Endothelial cell of umbilical vein (primary cell): Measurements from ENCODE around the gene XRCC4.

Experiments
- MYC ChIP-seq: IDR thresholded peaks from one replicate; pipeline ENCODE4 v1.6.1; 2011; ENCODE audit warnings: mild to moderate bottlenecking, low read depth, low read length
- POLR2A ChIP-seq: IDR thresholded peaks from 2 replicates; pipeline ENCODE4 v1.6.1; 2012; ENCODE audit warnings: low read depth, mild to moderate bottlenecking, control low read depth, low read length
- POLR2AphosphoS5 ChIP-seq: IDR thresholded peaks from 2 replicates; pipeline ENCODE4 v1.6.1; 2012; ENCODE audit warnings: low read depth, mild to moderate bottlenecking, control low read depth, low read length, moderate library complexity; ENCODE audit not compliant: insufficient read depth
- TF ChIP-seq, protein P1 (sequence below), 2 donors: IDR thresholded peaks; 1 replicate in 1 of 2; 2 replicates in 1 of 2; pipeline ENCODE4 v1.5.1; 2011; ENCODE audit warnings: low read length in 2 of 2, mild to moderate bottlenecking in 2 of 2, moderate library complexity in 2 of 2, control low read depth in 1 of 2, inconsistent platforms in 1 of 2, low read depth in 1 of 2; ENCODE audit not compliant: insufficient read depth in 1 of 2; ENCODE audit errors: extremely low read depth in 1 of 2

GRCh38 chr5:83375049-83375745, 297.9 kb downstream of the XRCC4 start:
- TF ChIP-seq, protein P1, sequence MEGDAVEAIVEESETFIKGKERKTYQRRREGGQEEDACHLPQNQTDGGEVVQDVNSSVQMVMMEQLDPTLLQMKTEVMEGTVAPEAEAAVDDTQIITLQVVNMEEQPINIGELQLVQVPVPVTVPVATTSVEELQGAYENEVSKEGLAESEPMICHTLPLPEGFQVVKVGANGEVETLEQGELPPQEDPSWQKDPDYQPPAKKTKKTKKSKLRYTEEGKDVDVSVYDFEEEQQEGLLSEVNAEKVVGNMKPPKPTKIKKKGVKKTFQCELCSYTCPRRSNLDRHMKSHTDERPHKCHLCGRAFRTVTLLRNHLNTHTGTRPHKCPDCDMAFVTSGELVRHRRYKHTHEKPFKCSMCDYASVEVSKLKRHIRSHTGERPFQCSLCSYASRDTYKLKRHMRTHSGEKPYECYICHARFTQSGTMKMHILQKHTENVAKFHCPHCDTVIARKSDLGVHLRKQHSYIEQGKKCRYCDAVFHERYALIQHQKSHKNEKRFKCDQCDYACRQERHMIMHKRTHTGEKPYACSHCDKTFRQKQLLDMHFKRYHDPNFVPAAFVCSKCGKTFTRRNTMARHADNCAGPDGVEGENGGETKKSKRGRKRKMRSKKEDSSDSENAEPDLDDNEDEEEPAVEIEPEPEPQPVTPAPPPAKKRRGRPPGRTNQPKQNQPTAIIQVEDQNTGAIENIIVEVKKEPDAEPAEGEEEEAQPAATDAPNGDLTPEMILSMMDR (IDR thresholded peaks at IDR 0.05; ENCODE audit: extremely low read depth in 1 of 2, insufficient read depth in 1 of 2, low read depth in 1 of 2, low read length in 2 of 2), result no peak
- TF ChIP-seq POLR2A, result no peak
- no peak for TF ChIP-seq MYC
- no peak for TF ChIP-seq POLR2AphosphoS5
